Left ventricle myocardium inferior (tissue), 1 donor: Measurements from ENCODE around the gene ARHGEF7. TPM values are rescaled to one million over a fixed set of nuclear protein-coding genes. Genes with fewer than 3 reads are reported as not detected.
"Not testable (repeated sequence)": the region's sequence is repeated elsewhere in the genome, so short reads cannot be mapped to it uniquely, and the experiment has no call there.

Experiments
- DNase-seq: peaks from one replicate; pipeline ENCODE4 v3.0.0-alpha.2; 2020
- H3K27ac ChIP-seq: fragments of 200-600 bp; replicated peaks from 2 replicates; pipeline ENCODE4 v1.8.0; 2021
- H3K27me3 ChIP-seq: fragments of 200-600 bp; 2 replicates; pipeline ENCODE4 v1.8.0; 2021; ENCODE audit warnings: low read depth
- H3K36me3 ChIP-seq: fragments of 200-600 bp; 2 replicates; pipeline ENCODE4 v1.8.0; 2021
- H3K4me1 ChIP-seq: fragments of 200-600 bp; 2 replicates; pipeline ENCODE4 v1.8.0; 2021
- H3K4me3 ChIP-seq: fragments of 200-600 bp; 2 replicates; pipeline ENCODE4 v1.8.0; 2021; ENCODE audit warnings: mild to moderate bottlenecking, moderate library complexity
- H3K9me3 ChIP-seq: fragments of 200-600 bp; replicated peaks from 2 replicates; pipeline ENCODE4 v1.8.0; 2021
- CTCF ChIP-seq: fragments of 200-600 bp; IDR thresholded peaks from 2 replicates; pipeline ENCODE4 v1.8.0; 2021; ENCODE audit warnings: antibody characterized with exemption, mild to moderate bottlenecking, borderline replicate concordance
- intact Hi-C: fragments of 100-400 bp; cut with micrococcal nuclease; formaldehyde crosslinking; loops from one replicate; pipeline ENCODE4 v1.11.0; 2022
- total RNA-seq: library from RNA; stranded (reverse); fragmentation: NEBNext Ultra II Directional; extraction: Animal tissue kit (Norgen Biotek cat#: 25700); gene quantifications from one replicate; pipeline ENCODE4 v1.2.1, GENCODE V29; 2021
- donor health status: DM: no; HTN: yes; CAD: no; lungs with severe emphysema.

ARHGEF7 gene
- total RNA-seq, 1 donor from 2014 or later, result 35.9 TPM

DNA sequence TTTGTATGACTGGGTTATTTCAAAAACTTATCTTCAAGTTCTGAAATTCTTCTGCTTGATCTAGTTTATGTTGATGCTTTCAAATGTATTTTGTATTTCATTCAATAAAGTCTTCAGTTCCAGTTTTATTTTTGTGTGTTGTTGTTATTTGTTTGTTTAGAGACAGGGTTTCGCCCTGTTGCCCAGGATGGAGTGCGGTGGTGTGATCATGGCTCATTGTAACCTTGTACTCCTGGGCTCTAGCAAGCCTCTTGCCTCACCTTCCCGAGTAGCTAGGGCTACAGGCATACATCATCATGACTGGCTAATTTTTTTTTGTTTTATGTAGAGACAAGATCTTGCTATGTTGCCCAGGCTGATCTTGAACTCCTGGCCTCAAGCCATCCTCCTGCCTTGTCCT lies 40.3 kb upstream of the ARHGEF7 start:
- Histone ChIP-seq H3K9me3 (peaks cover 52% of the 10 kb centered on the region), H3K27ac (no peak overlapping the region), H3K36me3 (no peaks in the 10 kb centered on the region), H3K27me3 (no peaks in the 10 kb centered on the region), H3K4me1 (no peaks in the 10 kb centered on the region), H3K4me3 (no peak overlapping the region)
- intact Hi-C loops, result no loop called here
- DNase-seq, result no peak
- no peak for TF ChIP-seq CTCF

DNA sequence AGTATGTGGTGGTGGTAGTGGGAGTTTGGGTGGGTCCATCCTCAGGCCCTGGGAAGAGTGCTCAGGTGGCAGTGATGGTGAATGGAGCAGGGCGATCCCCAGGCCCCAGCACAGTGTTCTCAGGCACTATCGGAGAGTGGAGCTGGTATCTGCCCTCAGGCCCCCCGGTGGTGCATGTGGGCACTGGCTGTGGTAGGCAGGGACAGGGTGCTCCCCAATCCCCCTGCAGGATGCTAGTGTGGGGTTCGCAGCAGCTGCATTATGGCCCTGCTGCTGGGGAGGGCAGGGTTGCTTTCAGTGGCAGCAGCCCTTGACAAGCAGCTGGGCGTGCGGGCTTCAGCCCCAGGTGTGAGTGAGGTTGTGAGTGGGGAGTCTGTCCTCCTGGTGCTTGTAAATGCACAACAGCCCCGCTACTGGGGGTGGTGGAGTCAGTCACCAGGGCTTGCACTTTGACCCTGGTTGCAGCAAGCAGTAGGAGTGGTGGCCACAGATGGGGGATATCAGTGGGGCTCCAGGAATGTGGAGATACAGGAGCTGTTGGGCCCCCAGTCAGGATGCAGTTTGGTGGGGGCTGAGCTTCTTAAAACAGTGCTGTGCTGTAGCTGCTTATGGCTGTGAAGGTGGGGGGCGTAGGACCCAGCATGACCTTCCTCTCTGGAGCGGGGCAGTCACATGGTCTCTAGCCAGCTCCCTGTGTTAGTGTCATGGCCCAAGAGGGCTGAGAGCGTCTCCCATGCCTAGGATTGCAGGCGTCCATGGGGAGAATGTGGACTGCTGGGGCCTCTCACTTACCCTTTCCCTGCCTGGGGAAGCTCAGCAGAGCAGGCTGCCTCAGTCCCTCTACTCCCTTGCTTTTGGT lies 38.7 kb upstream of the ARHGEF7 start:
- Histone ChIP-seq H3K27me3 (peaks cover 1% of the 10 kb centered on the region), H3K4me1 (no peaks in the 10 kb centered on the region), H3K27ac (no peak overlapping the region), H3K9me3 (peaks cover 45% of the 10 kb centered on the region), H3K36me3 (no peaks in the 10 kb centered on the region), H3K4me3 (no peak overlapping the region)
- intact Hi-C loops, result no loop called here
- no peak for DNase-seq
- TF ChIP-seq CTCF, result no peak

DNA sequence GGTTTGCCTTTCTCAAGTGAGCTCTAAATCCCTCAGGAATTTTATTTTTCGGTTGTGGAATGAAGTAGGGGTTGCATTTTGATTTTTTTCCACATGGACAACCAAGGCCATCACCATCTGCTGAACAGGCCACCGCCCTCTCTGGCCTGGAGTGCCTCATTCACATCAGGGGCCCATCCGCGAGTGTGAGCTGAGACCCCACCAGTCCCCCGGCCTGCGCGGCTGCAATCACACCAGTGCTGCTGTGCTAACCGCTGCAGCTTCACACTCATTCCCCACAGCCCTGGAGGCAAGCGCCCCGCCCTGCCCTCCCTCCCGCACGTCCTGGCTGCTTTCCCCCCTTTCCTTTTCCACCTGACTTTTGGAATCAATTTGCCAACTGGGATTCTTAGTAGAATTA lies 35.7 kb upstream of the ARHGEF7 start:
- intact Hi-C loops, result no loop called here
- no peaks in the 10 kb centered on the region for H3K4me1 ChIP-seq
- no peak for TF ChIP-seq CTCF
- no peak overlapping the region for H3K27ac ChIP-seq
- peaks cover 7% of the 10 kb centered on the region for H3K27me3 ChIP-seq
- no peak overlapping the region for H3K4me3 ChIP-seq
- H3K9me3 ChIP-seq, result peaks cover 15% of the 10 kb centered on the region
- DNase-seq, result no peak
- H3K36me3 ChIP-seq, result no peaks in the 10 kb centered on the region

DNA sequence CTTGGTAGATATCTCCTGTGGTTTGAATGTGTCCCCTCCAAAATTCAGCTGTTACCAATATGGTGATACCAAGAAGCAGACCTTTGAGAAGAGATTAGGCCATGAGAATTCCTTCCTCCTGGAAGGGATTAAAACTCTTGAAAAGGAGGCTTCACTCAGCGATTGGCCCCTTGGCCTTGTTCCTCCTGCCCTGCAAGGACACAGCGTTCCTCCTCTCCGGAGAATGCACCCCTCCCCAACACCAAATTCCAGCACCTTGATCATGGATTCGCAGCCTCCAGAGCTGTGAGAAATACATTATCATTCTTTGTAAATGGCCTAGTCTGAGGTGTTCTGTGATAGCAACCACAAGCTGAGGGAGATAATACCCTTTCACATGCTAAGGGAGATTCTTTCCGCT lies 34.5 kb upstream of the ARHGEF7 start:
- TF ChIP-seq CTCF, result no peak
- no peak overlapping the region for H3K27ac ChIP-seq
- H3K36me3 ChIP-seq, result no peaks in the 10 kb centered on the region
- no peak overlapping the region for H3K4me3 ChIP-seq
- no peak for DNase-seq
- H3K9me3 ChIP-seq, result peaks cover 2% of the 10 kb centered on the region
- peaks cover 7% of the 10 kb centered on the region for H3K27me3 ChIP-seq
- intact Hi-C loops, result no loop called here
- H3K4me1 ChIP-seq, result no peaks in the 10 kb centered on the region

GRCh38 chr13:111082240-111082639 lies 32.9 kb upstream of the ARHGEF7 start:
- peaks cover 7% of the 10 kb centered on the region for H3K27me3 ChIP-seq
- DNase-seq, result no peak
- no peaks in the 10 kb centered on the region for H3K36me3 ChIP-seq
- H3K4me3 ChIP-seq, result no peak overlapping the region
- TF ChIP-seq CTCF, result no peak
- intact Hi-C loops, result no loop called here
- no peaks in the 10 kb centered on the region for H3K9me3 ChIP-seq
- no peak overlapping the region for H3K27ac ChIP-seq
- no peaks in the 10 kb centered on the region for H3K4me1 ChIP-seq

- not testable (repeated sequence) for H3K36me3 ChIP-seq
Observed at GRCh38 chr13:111082769-111083168, 32.3 kb upstream of the ARHGEF7 start.

GRCh38 chr13:111083693-111084092 lies 31.4 kb upstream of the ARHGEF7 start:
- H3K27ac ChIP-seq, H3K4me3 ChIP-seq, H3K36me3 ChIP-seq, H3K4me1 ChIP-seq, DNase-seq, intact Hi-C loops, H3K9me3 ChIP-seq, H3K27me3 ChIP-seq: not testable (repeated sequence)

More at GRCh38 chr13:111082769-111083168, 32.3 kb upstream of the ARHGEF7 start:
- H3K27ac ChIP-seq, H3K4me1 ChIP-seq, intact Hi-C loops, DNase-seq, H3K4me3 ChIP-seq, H3K9me3 ChIP-seq, H3K27me3 ChIP-seq: not testable (repeated sequence)
